Measurements from ENCODE around the gene DCTN2. TPM values are rescaled to one million over a fixed set of nuclear protein-coding genes. Genes with fewer than 3 reads are reported as not detected.

DCTN2 gene
- total RNA-seq, 1 donor from 2014 or later: 107 TPM

GRCh38 chr12:57517187-57517586, 29.8 kb downstream of the DCTN2 start:
- peak; percentile 44 for DNase-seq (ENCODE audit: low read depth)
- peaks cover 50% of the 10 kb centered on the region for H3K36me3 ChIP-seq (ENCODE audit: insufficient read depth, low read length)
- Mint-ChIP-seq H3K36me3 (ENCODE audit: low read depth, unreplicated experiment) (peaks cover 46% of the 10 kb centered on the region), H3K9me3 (ENCODE audit: unreplicated experiment) (no peaks in the 10 kb centered on the region), H3K27ac (ENCODE audit: unreplicated experiment) (peak overlapping the region; percentile 80), H3K4me1 (ENCODE audit: low read depth, unreplicated experiment) (peaks cover 41% of the 10 kb centered on the region), H3K4me3 (ENCODE audit: unreplicated experiment) (peak overlapping the region; percentile 91), H3K27me3 (ENCODE audit: low read depth, unreplicated experiment) (no peaks in the 10 kb centered on the region)
- H3K27ac ChIP-seq (ENCODE audit: low read depth, low read length): no peak overlapping the region
- peak overlapping the region; percentile 24 for H3K9ac ChIP-seq (ENCODE audit: low read length)
- peaks cover 38% of the 10 kb centered on the region for H3K79me2 ChIP-seq (ENCODE audit: insufficient read depth, low read length)
- FAIRE-seq: no peak
- no peaks in the 10 kb centered on the region for H3K9me3 ChIP-seq (ENCODE audit: insufficient read depth, low read depth, low read length)
- H4K20me1 ChIP-seq (ENCODE audit: insufficient read depth, low read length): peaks cover 73% of the 10 kb centered on the region
- TF ChIP-seq EZH2 (IDR thresholded peaks at IDR 0.05; ENCODE audit: insufficient read depth, low read length) (no peak), CTCF (IDR thresholded peaks at IDR 0.05; ENCODE audit: insufficient read depth, low read depth, low read length) (no peak)
- H3K4me2 ChIP-seq (ENCODE audit: low read length): peak overlapping the region; percentile 94
- H3K4me3 ChIP-seq (ENCODE audit: insufficient read depth, low read depth, low read length): no peak overlapping the region
- no peaks in the 10 kb centered on the region for H3K27me3 ChIP-seq (ENCODE audit: insufficient read depth, low read length)
- peaks cover 36% of the 10 kb centered on the region for H3K4me1 ChIP-seq (ENCODE audit: insufficient read depth, low read length)
- no peak overlapping the region for H2AFZ ChIP-seq (ENCODE audit: low read depth, low read length)

GRCh38 chr12:57516617-57517153, 30.3 kb downstream of the DCTN2 start:
- peaks cover 54% of the 10 kb centered on the region for H3K36me3 ChIP-seq (ENCODE audit: insufficient read depth, low read length)
- peaks cover 36% of the 10 kb centered on the region for H3K4me1 Mint-ChIP-seq (ENCODE audit: low read depth, unreplicated experiment)
- H3K27ac Mint-ChIP-seq (ENCODE audit: unreplicated experiment): peak overlapping the region; percentile 80
- H3K4me1 ChIP-seq (ENCODE audit: insufficient read depth, low read length): peaks cover 31% of the 10 kb centered on the region
- H3K79me2 ChIP-seq (ENCODE audit: insufficient read depth, low read length): peaks cover 38% of the 10 kb centered on the region
- H3K27me3 ChIP-seq (ENCODE audit: insufficient read depth, low read length): no peaks in the 10 kb centered on the region
- H3K4me3 ChIP-seq (ENCODE audit: insufficient read depth, low read depth, low read length): no peak overlapping the region
- TF ChIP-seq CTCF (IDR thresholded peaks at IDR 0.05; ENCODE audit: insufficient read depth, low read depth, low read length): no peak
- no peak for TF ChIP-seq EZH2 (IDR thresholded peaks at IDR 0.05; ENCODE audit: insufficient read depth, low read length)
- no peak overlapping the region for H3K27ac ChIP-seq (ENCODE audit: low read depth, low read length)
- no peak overlapping the region for H3K4me2 ChIP-seq (ENCODE audit: low read length)
- no peak overlapping the region for H2AFZ ChIP-seq (ENCODE audit: low read depth, low read length)
- H3K9ac ChIP-seq (ENCODE audit: low read length): peak overlapping the region; percentile 24
- H3K27me3 Mint-ChIP-seq (ENCODE audit: low read depth, unreplicated experiment): no peaks in the 10 kb centered on the region
- peaks cover 78% of the 10 kb centered on the region for H4K20me1 ChIP-seq (ENCODE audit: insufficient read depth, low read length)
- H3K36me3 Mint-ChIP-seq (ENCODE audit: low read depth, unreplicated experiment): peaks cover 48% of the 10 kb centered on the region
- H3K9me3 ChIP-seq (ENCODE audit: insufficient read depth, low read depth, low read length): no peaks in the 10 kb centered on the region
- DNase-seq (ENCODE audit: low read depth): no peak
- H3K9me3 Mint-ChIP-seq (ENCODE audit: unreplicated experiment): no peaks in the 10 kb centered on the region
- H3K4me3 Mint-ChIP-seq (ENCODE audit: unreplicated experiment): peak overlapping the region; percentile 46
- no peak for FAIRE-seq

- no peak overlapping the region for H3K4me3 ChIP-seq (ENCODE audit: insufficient read depth, low read depth, low read length)
- peaks cover 47% of the 10 kb centered on the region for H3K36me3 Mint-ChIP-seq (ENCODE audit: low read depth, unreplicated experiment)
- peaks cover 38% of the 10 kb centered on the region for H3K79me2 ChIP-seq (ENCODE audit: insufficient read depth, low read length)
- H3K4me3 Mint-ChIP-seq (ENCODE audit: unreplicated experiment): peak overlapping the region; percentile 31
- no peak for FAIRE-seq
- no peak overlapping the region for H3K27ac ChIP-seq (ENCODE audit: low read depth, low read length)
- no peak overlapping the region for H2AFZ ChIP-seq (ENCODE audit: low read depth, low read length)
- no peaks in the 10 kb centered on the region for H3K9me3 ChIP-seq (ENCODE audit: insufficient read depth, low read depth, low read length)
- peaks cover 59% of the 10 kb centered on the region for H3K36me3 ChIP-seq (ENCODE audit: insufficient read depth, low read length)
- H3K4me2 ChIP-seq (ENCODE audit: low read length): no peak overlapping the region
- peak overlapping the region; percentile 14 for H3K27ac Mint-ChIP-seq (ENCODE audit: unreplicated experiment)
- no peak for DNase-seq (ENCODE audit: low read depth)
- peaks cover 25% of the 10 kb centered on the region for H3K4me1 ChIP-seq (ENCODE audit: insufficient read depth, low read length)
- TF ChIP-seq EZH2 (IDR thresholded peaks at IDR 0.05; ENCODE audit: insufficient read depth, low read length) (no peak), CTCF (IDR thresholded peaks at IDR 0.05; ENCODE audit: insufficient read depth, low read depth, low read length) (no peak)
- H3K9ac ChIP-seq (ENCODE audit: low read length): no peak overlapping the region
- no peaks in the 10 kb centered on the region for H3K27me3 Mint-ChIP-seq (ENCODE audit: low read depth, unreplicated experiment)
- no peaks in the 10 kb centered on the region for H3K27me3 ChIP-seq (ENCODE audit: insufficient read depth, low read length)
- peaks cover 33% of the 10 kb centered on the region for H3K4me1 Mint-ChIP-seq (ENCODE audit: low read depth, unreplicated experiment)
- H4K20me1 ChIP-seq (ENCODE audit: insufficient read depth, low read length): peaks cover 82% of the 10 kb centered on the region
- H3K9me3 Mint-ChIP-seq (ENCODE audit: unreplicated experiment): no peaks in the 10 kb centered on the region
Measured at GRCh38 chr12:57515934-57516541, 31.0 kb downstream of the DCTN2 start.

All from astrocyte (in vitro differentiated cells and primary cell).